ENCODE results near the gene KLK4.

DNA sequence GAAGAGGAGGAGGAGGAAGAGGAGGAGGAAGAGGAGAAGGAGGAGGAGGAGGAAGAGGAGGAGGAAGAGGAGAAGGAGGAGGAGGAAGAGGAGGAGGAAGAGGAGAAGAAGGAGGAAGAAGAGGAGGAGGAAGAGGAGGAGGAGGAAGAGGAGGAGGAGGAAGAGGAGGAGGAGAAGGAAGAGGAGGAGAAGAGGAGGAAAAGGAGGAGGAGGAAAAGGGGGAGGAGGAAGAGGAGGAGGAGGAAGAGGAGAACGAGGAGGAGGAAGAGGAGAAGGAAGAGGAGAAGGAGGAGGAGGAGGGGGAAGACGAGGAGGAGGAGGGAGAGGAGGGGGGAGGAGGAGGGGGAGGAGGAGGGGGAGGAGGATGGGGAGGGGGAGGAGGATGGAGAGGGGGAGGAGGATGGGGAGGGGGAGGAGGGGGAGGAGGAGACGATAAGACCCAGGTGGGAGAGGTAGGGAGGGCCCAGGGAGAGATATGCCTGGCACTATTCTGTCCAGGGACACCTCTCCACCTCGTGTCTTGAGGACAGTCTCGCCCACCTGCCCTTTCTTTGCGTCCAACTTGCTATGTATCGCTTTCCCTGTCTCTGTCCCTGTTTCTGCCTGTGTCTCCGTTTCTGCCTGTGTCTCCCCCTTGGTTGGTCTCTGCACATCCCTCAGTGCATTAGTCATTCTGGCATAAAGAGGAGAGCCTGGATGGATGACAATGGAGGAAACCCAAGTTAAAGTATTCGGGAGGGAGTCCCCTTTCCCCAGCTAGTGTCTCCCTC is 48.7 kb upstream of the KLK4 start:
- TF ChIP-seq, protein P1, sequence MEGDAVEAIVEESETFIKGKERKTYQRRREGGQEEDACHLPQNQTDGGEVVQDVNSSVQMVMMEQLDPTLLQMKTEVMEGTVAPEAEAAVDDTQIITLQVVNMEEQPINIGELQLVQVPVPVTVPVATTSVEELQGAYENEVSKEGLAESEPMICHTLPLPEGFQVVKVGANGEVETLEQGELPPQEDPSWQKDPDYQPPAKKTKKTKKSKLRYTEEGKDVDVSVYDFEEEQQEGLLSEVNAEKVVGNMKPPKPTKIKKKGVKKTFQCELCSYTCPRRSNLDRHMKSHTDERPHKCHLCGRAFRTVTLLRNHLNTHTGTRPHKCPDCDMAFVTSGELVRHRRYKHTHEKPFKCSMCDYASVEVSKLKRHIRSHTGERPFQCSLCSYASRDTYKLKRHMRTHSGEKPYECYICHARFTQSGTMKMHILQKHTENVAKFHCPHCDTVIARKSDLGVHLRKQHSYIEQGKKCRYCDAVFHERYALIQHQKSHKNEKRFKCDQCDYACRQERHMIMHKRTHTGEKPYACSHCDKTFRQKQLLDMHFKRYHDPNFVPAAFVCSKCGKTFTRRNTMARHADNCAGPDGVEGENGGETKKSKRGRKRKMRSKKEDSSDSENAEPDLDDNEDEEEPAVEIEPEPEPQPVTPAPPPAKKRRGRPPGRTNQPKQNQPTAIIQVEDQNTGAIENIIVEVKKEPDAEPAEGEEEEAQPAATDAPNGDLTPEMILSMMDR (IDR thresholded peaks at IDR 0.05 in 8 of 11, conservative IDR thresholded peaks at IDR 0.05 in 3 of 11) = no peak
- no peak for TF ChIP-seq POLR2A (IDR thresholded peaks at IDR 0.05)
- no peak for TF ChIP-seq POLR2AphosphoS5 (IDR thresholded peaks at IDR 0.05)

All from spleen (tissue), 7 donors.